ENCODE measurements around the gene RUVBL1.

DNA sequence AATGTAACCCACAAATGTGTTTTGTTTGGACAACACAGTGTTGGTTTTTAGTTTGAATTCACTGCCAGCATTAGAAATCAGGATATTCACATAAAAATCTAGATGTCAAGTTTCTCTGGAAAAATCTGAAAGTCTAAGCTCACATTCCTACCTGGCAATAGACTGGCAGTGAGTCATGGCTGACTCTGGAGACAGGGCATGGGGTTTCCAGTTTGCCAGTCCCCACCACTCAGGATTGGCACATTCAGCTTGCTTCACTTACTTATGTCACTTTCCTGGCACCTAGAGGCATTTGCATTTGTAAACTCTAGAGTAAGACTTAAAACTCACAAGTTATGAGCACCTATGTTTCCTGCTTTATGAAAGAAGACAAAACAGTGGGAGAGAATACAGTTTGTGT lies 90.5 kb downstream of the RUVBL1 start:
- TF ChIP-seq CTCF (conservative IDR thresholded peaks at IDR 0.05 in 1 of 2, IDR thresholded peaks at IDR 0.05 in 1 of 2; ENCODE audit: extremely low read depth in 1 of 2, insufficient read depth in 1 of 2, low read depth in 1 of 2, low read length in 2 of 2) (no peak), EZH2 (IDR thresholded peaks at IDR 0.05; ENCODE audit: borderline replicate concordance, low read length) (no peak)
